Endometrium (tissue), 2 donors: ENCODE results near the gene ANKRD10.
"Not testable (repeated sequence)": the region's sequence is repeated elsewhere in the genome, so short reads cannot be mapped to it uniquely, and the experiment has no call there.

ENCODE experiments used
- FAIRE-seq: peaks from 2 replicates; lab custom pipeline; 2012; peaks lifted over from hg19 to GRCh38; lab: Jason Lieb, UNC
- donor health status: control.
- donor health status: control.

The ANKRD10 gene

DNA sequence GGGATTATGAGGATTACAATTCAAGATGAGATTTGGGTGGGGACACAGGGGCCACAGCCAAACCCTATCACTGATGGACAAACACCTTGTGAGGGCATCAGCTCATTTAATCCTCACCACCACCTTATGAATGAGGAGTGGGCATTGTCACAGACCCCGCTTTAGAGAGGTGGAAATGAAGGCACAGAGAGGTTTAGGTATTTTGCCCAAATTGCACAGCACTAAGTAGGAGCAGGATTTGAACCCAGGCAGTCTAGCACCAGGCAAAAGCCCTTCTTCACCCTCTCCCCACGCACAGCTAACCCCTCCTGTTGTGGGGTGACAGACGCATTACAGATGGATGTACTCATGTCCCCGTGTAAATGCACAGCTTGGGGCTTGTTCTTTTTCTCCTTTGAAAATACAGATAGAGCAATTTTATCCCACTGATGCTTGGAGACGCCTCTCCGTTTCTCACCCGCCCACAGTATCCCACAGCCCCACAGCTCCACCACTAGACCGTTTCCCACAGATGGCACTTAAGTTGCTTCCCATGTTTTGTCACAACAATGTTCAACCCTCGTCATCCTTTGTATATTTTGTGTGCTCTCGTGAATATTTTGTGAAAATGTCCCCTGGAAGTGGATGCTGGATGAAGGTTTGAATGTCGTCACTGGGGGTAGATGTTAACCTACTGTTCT, 48.2 kb downstream of the ANKRD10 start:
- FAIRE-seq = no peak

GRCh38 chr13:110863685-110864084, 51.2 kb downstream of the ANKRD10 start:
- no peak for FAIRE-seq

DNA sequence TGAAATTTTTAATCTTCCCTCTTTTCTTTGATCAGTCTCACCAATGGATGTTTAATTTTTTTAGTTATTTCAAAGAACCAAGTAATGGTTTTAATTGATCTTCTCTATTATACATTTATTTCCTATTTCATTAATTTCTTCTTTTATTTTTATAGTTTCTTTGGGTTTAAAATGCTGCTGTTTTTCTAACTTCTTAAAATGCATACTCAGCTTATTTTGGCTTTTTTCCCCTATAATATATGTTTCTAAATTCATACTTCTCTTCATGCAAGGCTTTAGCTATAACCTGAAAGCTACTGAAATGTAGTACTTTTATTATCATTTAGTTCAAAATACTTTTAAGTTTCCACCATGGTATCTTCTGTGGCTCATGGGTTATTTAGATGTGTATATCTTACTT, 53.9 kb downstream of the ANKRD10 start:
- peak; percentile 67 for FAIRE-seq

DNA sequence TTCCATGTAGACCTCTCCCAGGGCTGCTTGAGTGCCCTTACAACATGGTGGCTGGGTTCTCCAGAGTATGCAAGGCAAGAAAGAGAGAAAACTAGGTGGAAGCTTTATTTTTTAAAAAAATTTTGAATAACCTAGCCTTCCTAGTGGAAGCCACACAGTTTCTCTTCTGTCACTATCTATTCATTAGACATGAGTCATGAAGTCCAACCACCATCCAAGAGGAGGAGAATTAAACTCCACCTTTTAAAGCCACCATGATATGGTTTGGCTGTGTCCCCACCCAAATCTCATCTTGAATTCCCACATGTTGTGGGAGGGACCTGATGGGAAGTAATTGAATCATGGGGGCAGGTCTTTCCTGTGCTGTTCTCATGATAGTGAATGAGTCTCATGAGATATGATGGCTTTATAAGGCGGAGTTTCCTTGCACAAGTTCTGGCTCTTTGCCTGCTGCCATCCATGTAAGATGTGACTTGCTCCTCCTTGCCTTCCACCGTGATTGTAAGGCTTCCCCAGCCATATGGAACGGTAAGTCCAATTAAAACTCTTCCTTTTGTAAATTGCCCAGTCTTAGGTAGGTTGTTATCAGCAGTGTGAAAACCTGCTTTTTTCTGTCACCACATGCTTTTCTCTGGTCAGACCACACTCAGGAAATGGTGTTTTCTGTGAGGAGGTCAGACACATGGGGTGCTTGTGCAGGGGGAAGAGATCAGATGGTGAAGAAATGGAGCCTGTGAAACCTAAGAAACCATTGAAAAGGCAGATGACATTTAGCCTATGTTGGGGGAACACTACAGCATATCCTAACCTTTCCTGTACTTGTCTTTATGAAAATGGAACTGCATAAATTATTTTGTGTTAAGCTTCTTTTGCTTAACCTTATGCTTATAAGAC, 57.7 kb downstream of the ANKRD10 start:
- FAIRE-seq = no peak

DNA sequence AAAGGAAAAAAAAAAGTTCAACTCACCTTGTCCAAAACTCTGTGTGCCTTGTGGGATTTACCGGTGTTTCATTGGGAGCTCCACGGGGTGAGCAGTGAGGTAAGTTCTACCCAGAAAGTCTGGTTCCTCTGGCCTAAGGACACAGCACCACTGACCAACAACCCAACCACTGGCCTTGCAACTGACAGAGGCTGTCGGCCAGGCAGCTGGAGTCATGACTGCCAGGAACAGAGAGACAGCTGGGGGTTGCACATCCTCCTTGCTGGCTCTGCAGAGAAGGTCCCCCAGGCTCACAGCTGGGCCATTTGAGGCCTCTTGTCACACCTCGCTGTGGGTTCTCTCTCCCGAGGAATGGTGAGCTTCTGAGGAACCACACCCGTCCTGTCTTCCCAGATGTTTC, 59.5 kb downstream of the ANKRD10 start:
- no peak for FAIRE-seq

DNA sequence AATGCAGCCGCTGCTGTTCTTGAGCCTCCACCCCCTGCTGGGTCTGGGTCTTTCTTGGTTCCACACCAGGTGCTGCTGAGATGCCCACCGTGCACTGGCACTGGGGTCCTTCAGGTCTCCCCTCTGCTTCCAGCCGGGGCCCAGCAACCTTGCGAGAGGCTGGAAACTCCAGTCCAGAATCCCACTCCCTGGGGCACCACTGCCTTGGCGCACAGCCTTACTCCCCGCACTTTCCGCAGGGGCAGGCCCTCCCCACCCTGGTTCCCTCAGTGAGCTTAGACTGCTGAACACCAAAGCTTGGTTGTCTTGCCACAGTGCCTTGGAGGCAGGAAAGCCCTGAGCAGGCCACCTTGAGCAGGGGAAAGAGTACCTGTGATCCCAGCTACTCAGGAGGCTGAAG, 60.0 kb downstream of the ANKRD10 start:
- no peak for FAIRE-seq

- FAIRE-seq = no peak
These were observed 61.6 kb downstream of the ANKRD10 start for GRCh38 chr13:110853235-110853721.

GRCh38 chr13:110850840-110851239, 64.0 kb downstream of the ANKRD10 start:
- FAIRE-seq = no peak

DNA sequence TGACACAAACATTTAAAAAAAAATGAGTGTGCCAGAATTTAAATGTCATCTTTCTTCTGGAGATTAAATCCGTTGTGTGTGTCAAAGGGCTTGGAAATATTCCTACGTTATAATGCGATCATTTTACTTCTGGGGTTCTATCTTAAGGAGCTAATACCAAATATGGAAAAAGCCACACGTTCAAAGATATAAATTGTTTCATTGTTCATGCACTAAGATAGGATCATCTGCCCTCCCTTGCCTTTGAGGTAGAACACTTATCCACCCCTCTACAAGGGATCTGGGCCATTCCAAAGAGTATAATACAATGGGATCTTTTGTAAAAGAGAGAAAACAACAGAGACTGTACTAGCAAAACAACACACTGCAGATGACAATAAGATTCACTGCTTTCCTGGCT, 64.9 kb downstream of the ANKRD10 start:
- no peak for FAIRE-seq

GRCh38 chr13:110845520-110845919, 69.3 kb downstream of the ANKRD10 start:
- FAIRE-seq = no peak

GRCh38 chr13:110841846-110842245, 73.0 kb downstream of the ANKRD10 start:
- no peak for FAIRE-seq

DNA sequence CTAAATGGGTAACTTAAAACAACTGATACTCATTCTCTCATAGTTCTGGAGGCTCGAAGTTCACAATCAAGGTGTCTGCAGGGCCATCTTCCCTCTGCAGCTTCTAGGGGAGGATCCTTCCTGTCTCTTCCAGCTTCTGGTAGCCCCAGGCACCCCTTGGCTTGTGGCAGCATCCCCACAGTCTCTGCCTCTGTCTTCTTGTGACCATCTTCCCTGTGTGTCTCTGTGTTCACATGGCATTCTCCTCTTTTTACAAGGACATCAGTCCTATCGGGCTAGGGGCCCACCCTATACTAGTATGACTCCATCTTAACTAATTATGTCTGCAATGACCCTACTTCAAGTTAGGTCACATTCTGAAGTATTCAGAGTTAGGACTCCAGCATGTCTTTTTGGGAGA, 73.5 kb downstream of the ANKRD10 start:
- no peak for FAIRE-seq

DNA sequence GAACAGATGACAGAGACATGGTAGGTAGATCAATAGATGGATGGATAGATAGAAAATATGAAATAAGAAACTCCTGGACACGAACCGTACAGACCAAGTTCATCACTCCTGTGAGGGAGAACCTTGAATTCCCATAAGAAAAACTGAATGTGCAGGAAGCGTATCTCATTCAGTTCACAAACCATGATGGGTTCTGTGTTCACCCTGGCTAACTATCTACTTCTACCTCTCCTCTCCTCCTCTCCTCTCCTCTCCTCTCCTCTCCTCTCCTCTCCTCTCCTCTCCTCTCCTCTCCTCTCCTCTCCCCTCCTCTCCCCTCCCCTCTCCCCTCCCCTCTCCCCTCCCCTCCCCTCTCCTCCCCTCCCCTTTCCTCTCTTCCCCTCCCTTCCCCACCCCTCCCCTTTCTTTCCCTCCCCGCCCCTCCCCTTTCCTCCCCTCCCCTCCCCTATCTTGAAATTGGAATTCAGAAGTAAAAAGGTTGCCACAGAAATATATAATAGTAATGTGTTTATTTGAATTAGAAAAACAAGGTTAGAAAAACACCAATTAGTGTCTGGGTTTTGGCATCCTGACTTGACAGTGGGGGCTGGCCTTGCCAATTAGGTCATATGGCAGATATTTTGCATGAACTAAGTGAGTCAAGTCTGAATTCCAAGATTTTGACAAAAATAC, 75.9 kb downstream of the ANKRD10 start:
- FAIRE-seq = no peak

GRCh38 chr13:110838116-110838515, 76.8 kb downstream of the ANKRD10 start:
- no peak for FAIRE-seq

DNA sequence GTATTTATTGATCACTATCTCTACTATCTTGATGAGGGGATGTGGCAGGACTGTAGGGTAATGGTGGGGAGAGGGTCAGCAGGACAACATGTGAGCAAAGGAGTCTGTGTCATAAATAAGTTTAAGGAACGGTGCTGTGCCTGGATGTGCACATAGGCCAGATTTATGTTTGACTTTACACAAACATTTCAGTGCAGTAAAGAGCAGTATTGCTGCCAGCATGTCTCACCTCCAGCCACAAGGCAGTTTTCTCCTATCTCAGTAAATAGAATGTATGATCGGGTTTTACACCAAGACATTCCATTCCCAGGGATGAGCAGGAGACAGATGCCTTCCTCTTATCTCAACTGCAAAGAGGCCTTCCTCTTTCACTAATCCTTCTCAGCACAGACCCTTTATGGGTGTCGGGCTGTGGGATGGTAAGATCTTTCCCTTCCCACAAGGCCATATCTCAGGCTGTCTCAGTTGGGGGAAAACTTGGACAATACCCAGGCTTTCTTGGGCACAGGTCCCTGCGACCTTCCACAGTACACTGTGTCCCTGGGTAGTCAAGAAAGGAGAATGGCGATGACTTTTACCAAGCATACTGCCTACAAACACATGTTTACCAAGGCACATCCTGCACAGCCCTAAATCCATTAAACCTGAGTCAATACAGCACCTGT, 77.3 kb downstream of the ANKRD10 start:
- FAIRE-seq = not testable (repeated sequence)

- no peak for FAIRE-seq
These were observed 78.3 kb downstream of the ANKRD10 start for GRCh38 chr13:110836605-110836903.

GRCh38 chr13:110835721-110836604, 78.9 kb downstream of the ANKRD10 start:
- no peak for FAIRE-seq

GRCh38 chr13:110834572-110834971, 80.3 kb downstream of the ANKRD10 start:
- FAIRE-seq = no peak

DNA sequence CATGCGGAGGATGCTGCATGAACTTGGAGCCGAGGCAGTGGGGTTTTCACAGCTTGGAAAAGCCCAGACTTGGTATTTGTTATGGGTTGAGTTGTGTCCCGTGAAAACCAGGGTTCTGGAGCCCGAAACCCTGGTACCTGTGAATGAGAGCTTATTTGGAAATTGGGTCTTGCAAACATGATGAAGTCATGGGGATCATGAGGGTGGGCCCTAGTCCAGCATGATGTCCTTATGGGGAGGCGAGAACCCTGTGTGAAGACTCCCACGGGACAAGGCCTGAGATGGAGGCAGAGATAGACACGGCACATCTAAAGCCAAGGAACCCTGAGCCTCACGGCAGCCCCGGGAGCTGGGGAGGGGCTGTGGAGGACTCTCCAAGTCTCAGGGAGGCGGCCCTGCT, 82.3 kb downstream of the ANKRD10 start:
- no peak for FAIRE-seq

DNA sequence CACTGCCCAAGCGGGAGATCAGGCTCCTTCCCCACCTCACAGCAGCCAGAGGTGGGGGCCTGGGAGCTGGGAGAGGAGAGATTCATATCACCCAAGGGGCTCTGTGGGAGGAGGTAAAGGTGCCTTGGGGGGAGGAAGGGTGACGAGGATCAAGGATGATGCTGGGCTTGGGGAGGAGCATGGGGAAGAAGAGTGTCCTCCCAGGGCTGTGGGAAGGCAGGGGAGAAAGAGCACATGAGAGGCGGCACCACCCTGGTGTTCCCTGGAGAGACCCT, 82.7 kb downstream of the ANKRD10 start:
- FAIRE-seq = no peak

GRCh38 chr13:110831437-110832204, 83.2 kb downstream of the ANKRD10 start:
- no peak for FAIRE-seq
